GM12878 (cell line): Measurements from ENCODE around the gene RERG. TPM values are rescaled to one million over a fixed set of nuclear protein-coding genes. Genes with fewer than 3 reads are reported as not detected.

Source experiments
- ATAC-seq: fragments of 200-7000 bp; cut with Tn5 transposase; 3 replicates; pipeline ENCODE4 v1.9.1; 2020; ENCODE audit warnings: mild to moderate bottlenecking, moderate library complexity
- BruUV-seq: library from RNA; stranded (reverse); fragments of 400-500 nt; replicated peaks from 2 replicates; lab custom pipeline; 2021; lab: Mats Ljungman, UMichigan
- CTCF ChIA-PET: fragments of 300-600 bp; sonication (Branson Sonifier 250); formaldehyde crosslinking; extraction: SDS; loops from one replicate; lab custom pipeline; 2021; ENCODE audit warnings: inconsistent platforms; lab: Yijun Ruan, JAX
- POLR2A ChIA-PET: fragments of 350-600 bp; formaldehyde crosslinking; extraction: SDS; loops from one replicate; lab custom pipeline; 2021; ENCODE audit warnings: inconsistent platforms; lab: Charles Lee
- RAD21 ChIA-PET: fragments of 300-600 bp; sonication (Branson Sonifier 250); formaldehyde crosslinking; loops from one replicate; lab custom pipeline; 2023; ENCODE audit warnings: antibody characterized with exemption; ENCODE audit not compliant: unreplicated experiment; lab: Charles Lee
- SMC1A ChIA-PET: fragments of 300-600 bp; sonication (Branson Sonifier 250); formaldehyde crosslinking; loops from one replicate; lab custom pipeline; 2023; ENCODE audit not compliant: unreplicated experiment, uncharacterized antibody; lab: Charles Lee
- DNase-seq: peaks from one replicate; pipeline ENCODE4 v3.0.0-alpha.2; 2011; ENCODE audit warnings: low read depth, low spot score
- FAIRE-seq: peaks from 3 replicates; lab custom pipeline; 2011; peaks lifted over from hg19 to GRCh38; lab: Jason Lieb, UNC
- H2AFZ ChIP-seq: 2 replicates; pipeline ENCODE4 v1.6.0; 2011; ENCODE audit warnings: low read depth, low read length, control low read depth; ENCODE audit not compliant: control insufficient read depth
- H3K27ac ChIP-seq: 2 replicates; pipeline ENCODE4 v1.5.1; 2011; ENCODE audit warnings: control low read depth; ENCODE audit not compliant: control insufficient read depth, insufficient read depth
- H3K27me3 ChIP-seq, 2 experiments: replicated peaks in 1 of 2; 2 replicates each; pipeline versions ENCODE4 v1.6.0 to v1.6.1; 2011; ENCODE audit warnings: low read length in 1 of 2; ENCODE audit not compliant: control insufficient read depth in 2 of 2, insufficient read depth in 2 of 2
- H3K36me3 ChIP-seq, 2 experiments: 2 replicates each; pipeline ENCODE4 v1.5.1; 2011; ENCODE audit warnings: low read length in 1 of 2; ENCODE audit not compliant: control insufficient read depth in 2 of 2, insufficient read depth in 2 of 2
- H3K4me1 ChIP-seq: 2 replicates; pipeline ENCODE4 v1.6.1; 2011; ENCODE audit warnings: mild to moderate bottlenecking, low read length, moderate library complexity, mixed read lengths; ENCODE audit not compliant: control insufficient read depth, insufficient read depth
- H3K4me2 ChIP-seq: 2 replicates; pipeline ENCODE4 v1.6.0; 2011; ENCODE audit warnings: control low read depth; ENCODE audit not compliant: control insufficient read depth, insufficient read depth
- H3K4me3 ChIP-seq: fragments of 200-600 bp; sonication (generic); 2 replicates; pipeline ENCODE4 v1.5.1; 2016
- H3K79me2 ChIP-seq: 2 replicates; pipeline ENCODE4 v1.6.0; 2011; ENCODE audit warnings: low read length; ENCODE audit not compliant: control insufficient read depth, insufficient read depth
- H3K9ac ChIP-seq: 2 replicates; pipeline ENCODE4 v1.8.0; 2011; ENCODE audit warnings: low read length, control low read depth, mixed read lengths; ENCODE audit not compliant: control insufficient read depth, insufficient read depth
- H3K9me3 ChIP-seq: replicated peaks from 3 replicates; pipeline ENCODE4 v1.5.1; 2011; ENCODE audit warnings: mild to moderate bottlenecking, low read length; ENCODE audit not compliant: control insufficient read depth, insufficient read depth
- H4K20me1 ChIP-seq: 2 replicates; pipeline ENCODE4 v1.6.0; 2011; ENCODE audit not compliant: control insufficient read depth, insufficient read depth
- CBFB ChIP-seq: IDR thresholded peaks from 2 replicates; pipeline ENCODE4 v1.6.1; 2016; ENCODE audit warnings: antibody characterized with exemption, low read depth
- EP300 ChIP-seq, 2 experiments: fragments of 150-350 bp in 1 of 2; IDR thresholded peaks; 2 replicates each; pipeline ENCODE4 v1.6.1; 2011 to 2012; ENCODE audit warnings: low read depth in 2 of 2, low read length in 2 of 2, borderline replicate concordance in 1 of 2, improper control_type of control experiment in 1 of 2, inconsistent platforms in 1 of 2; ENCODE audit not compliant: control insufficient read depth in 1 of 2
- ESRRA ChIP-seq: IDR thresholded peaks from 2 replicates; pipeline ENCODE4 v1.6.1; 2012; ENCODE audit warnings: mild to moderate bottlenecking, low read length, improper control_type of control experiment
- RUNX3 ChIP-seq: IDR thresholded peaks from 2 replicates; pipeline ENCODE4 v1.6.1; 2012; ENCODE audit warnings: low read length, inconsistent platforms
- YY1 ChIP-seq: IDR thresholded peaks from 2 replicates; pipeline ENCODE4 v1.6.1; 2011; ENCODE audit warnings: low read depth, mild to moderate bottlenecking, low read length
- ZNF274 ChIP-seq: IDR thresholded peaks from one replicate; pipeline ENCODE4 v1.8.0; 2011; ENCODE audit not compliant: insufficient read length, insufficient read depth
- WGBS: methylation state at CpG from one replicate; pipeline ENCODE4 v1.1.6; 2016; ENCODE audit warnings: low lambda C conversion rate; ENCODE audit not compliant: insufficient replicate concordance, insufficient coverage; ENCODE audit errors: missing lambda C conversion rate; 5-methylcytosine and 5-hydroxymethylcytosine counted together
- in situ Hi-C: fragments of 300-500 bp; cut with MboI; formaldehyde crosslinking; loops from 9 replicates; pipeline ENCODE4 v1.14.3; 2018; ENCODE audit warnings: mixed read lengths
- intact Hi-C: fragments of 100-400 bp; cut with micrococcal nuclease; formaldehyde crosslinking; loops from one replicate; pipeline ENCODE4 v1.14.2; 2022; ENCODE audit not compliant: unreplicated experiment
- polyA plus RNA-seq, 11 experiments: library from polyadenylated mRNA; depleted of rRNA in 4 of 11; unstranded in 6 of 11; stranded (reverse) in 5 of 11; fragments of >200 nt; fragmentation: Nextera tagmentation in 4 of 11; fragmentation: Illumina TruSeq in 1 of 11; extraction: Ambion mirVana in 4 of 11; extraction: Trizol in 1 of 11; gene quantifications; 1 replicate in 1 of 11; 2 replicates in 10 of 11; pipeline versions ENCODE4 v1.2.1 to v1.2.3, GENCODE V29; 2011 to 2016; ENCODE audit warnings: inconsistent platforms in 2 of 11, missing spikeins in 2 of 11, low read depth in 1 of 11
- total RNA-seq, 4 experiments: library from RNA; depleted of rRNA in 3 of 4; stranded (reverse); fragments of >200 nt in 3 of 4; fragmentation: Illumina TruSeq in 1 of 4; extraction: Trizol in 1 of 4; gene quantifications; 2 replicates each; pipeline versions ENCODE4 v1.2.1 to v1.2.3, GENCODE V29; 2013 to 2021
- TF ChIP-seq, protein P1 (sequence below): fragments of 450-650 bp; IDR thresholded peaks from 2 replicates; pipeline ENCODE4 v1.6.1; 2017; ENCODE audit warnings: mild to moderate bottlenecking, moderate library complexity

Gene RERG
- total and polyA plus RNA-seq, 10 of the 15 experiments (the other 5 are each of a cell fraction or from before 2014, with no cell fraction given): 0.03 to 5.3 (median 0.05) TPM; not detected in 5

GRCh38 chr12:15165012-15165659, 56.1 kb downstream of the RERG start:
- SMC1A ChIA-PET: interaction anchor here (1.3 kb wide), 1 partner anchor 103 kb away, joined by 4 read pairs; no protein-coding TSS in a partner anchor
- 52% methylated on average over 6 of the region's 6 CpGs for WGBS
- no peak overlapping the region for H3K4me2 ChIP-seq
- no peaks in the 10 kb centered on the region for H3K4me1 ChIP-seq
- no peaks in the 10 kb centered on the region for H3K27me3 ChIP-seq
- no peaks in the 10 kb centered on the region for H3K9me3 ChIP-seq
- no TSS peak for BruUV-seq
- no peak for ATAC-seq
- CTCF ChIA-PET: interaction anchor here (1.2 kb wide), 1 partner anchor 56 kb away, joined by 3 read pairs; the partner anchor contains the start of gene RERG
- intact Hi-C loops (no loop called here), in situ Hi-C loops (no loop called here)
- POLR2A ChIA-PET: interaction anchor here (0.6 kb wide), 1 partner anchor 24 kb away, joined by 4 read pairs; no protein-coding TSS in a partner anchor
- RAD21 ChIA-PET: no interaction called here
- H3K9ac ChIP-seq: no peak overlapping the region
- H3K36me3 ChIP-seq: no peaks in the 10 kb centered on the region
- no peak for DNase-seq
- no peak overlapping the region for H3K27ac ChIP-seq
- no peaks in the 10 kb centered on the region for H3K79me2 ChIP-seq
- H2AFZ ChIP-seq: no peak overlapping the region
- FAIRE-seq: no peak
- H4K20me1 ChIP-seq: no peaks in the 10 kb centered on the region
- TF ChIP-seq ZNF274: no peak
- TF ChIP-seq RUNX3: no peak
- no peak overlapping the region for H3K4me3 ChIP-seq

DNA sequence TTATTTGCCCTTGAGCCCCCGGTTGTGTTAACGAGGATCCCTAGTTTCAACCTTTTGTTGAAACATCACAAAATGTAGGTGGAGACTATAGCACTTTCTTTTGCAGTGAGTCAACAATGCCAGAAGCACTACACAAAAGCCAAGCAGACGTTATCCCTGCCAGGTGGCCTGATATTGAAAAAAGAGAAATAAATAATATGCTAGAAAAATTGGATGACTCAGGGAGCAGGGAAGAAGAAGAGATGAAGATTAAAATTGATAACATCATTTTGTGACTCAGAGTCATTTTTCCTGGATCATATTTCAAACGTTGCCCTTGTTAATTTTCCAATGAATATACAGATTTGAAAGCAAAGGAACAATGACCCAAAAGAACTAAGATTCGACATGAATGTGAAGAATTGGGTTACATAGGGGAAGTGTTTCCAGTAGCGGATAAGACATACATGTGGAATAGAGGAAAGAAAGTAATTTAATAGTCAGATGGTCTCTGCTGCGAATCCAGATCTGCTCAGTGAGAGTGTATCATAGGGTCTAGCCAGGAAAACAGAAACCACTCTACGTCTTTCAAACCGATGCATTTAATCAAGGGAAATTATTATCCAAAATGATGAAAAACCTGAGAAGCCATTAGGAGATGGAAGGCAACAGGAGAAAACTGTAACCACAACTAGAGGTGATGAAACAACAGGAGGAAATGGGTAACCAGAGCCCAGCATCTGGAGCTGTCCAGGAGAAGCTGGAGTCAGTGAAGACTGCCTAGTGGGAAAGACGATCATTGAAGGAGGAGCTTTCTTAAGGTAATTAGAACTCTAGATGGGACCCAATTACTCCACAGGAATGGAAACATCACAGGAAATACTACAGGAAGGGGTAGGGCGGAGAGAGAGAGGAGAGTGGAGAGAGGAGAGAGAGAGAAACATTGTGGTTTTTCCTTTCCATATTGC, 57.9 kb downstream of the RERG start:
- Histone ChIP-seq H4K20me1 (no peaks in the 10 kb centered on the region), H3K4me3 (no peak overlapping the region), H3K27me3 (no peaks in the 10 kb centered on the region), H3K79me2 (no peaks in the 10 kb centered on the region), H3K4me1 (no peaks in the 10 kb centered on the region), H3K9me3 (no peaks in the 10 kb centered on the region), H3K4me2 (no peak overlapping the region), H3K27ac (no peak overlapping the region), H2AFZ (no peak overlapping the region), H3K36me3 (no peaks in the 10 kb centered on the region), H3K9ac (no peak overlapping the region)
- ChIA-PET POLR2A (no interaction called here), RAD21 (interaction anchor here (0.6 kb wide), 1 partner anchor 389 kb away, joined by 3 read pairs; a partner anchor contains a TSS), SMC1A (interaction anchor here (0.5 kb wide), 1 partner anchor 34 kb away, joined by 3 read pairs; no protein-coding TSS in a partner anchor), CTCF (no interaction called here)
- BruUV-seq: no TSS peak
- WGBS: 23% methylated on average over 11 of the region's 11 CpGs
- no peak for ATAC-seq
- no peak for DNase-seq
- intact Hi-C loops: no loop called here
- no peak for FAIRE-seq
- no peak for TF ChIP-seq CBFB
- TF ChIP-seq YY1: no peak
- TF ChIP-seq, protein P1, sequence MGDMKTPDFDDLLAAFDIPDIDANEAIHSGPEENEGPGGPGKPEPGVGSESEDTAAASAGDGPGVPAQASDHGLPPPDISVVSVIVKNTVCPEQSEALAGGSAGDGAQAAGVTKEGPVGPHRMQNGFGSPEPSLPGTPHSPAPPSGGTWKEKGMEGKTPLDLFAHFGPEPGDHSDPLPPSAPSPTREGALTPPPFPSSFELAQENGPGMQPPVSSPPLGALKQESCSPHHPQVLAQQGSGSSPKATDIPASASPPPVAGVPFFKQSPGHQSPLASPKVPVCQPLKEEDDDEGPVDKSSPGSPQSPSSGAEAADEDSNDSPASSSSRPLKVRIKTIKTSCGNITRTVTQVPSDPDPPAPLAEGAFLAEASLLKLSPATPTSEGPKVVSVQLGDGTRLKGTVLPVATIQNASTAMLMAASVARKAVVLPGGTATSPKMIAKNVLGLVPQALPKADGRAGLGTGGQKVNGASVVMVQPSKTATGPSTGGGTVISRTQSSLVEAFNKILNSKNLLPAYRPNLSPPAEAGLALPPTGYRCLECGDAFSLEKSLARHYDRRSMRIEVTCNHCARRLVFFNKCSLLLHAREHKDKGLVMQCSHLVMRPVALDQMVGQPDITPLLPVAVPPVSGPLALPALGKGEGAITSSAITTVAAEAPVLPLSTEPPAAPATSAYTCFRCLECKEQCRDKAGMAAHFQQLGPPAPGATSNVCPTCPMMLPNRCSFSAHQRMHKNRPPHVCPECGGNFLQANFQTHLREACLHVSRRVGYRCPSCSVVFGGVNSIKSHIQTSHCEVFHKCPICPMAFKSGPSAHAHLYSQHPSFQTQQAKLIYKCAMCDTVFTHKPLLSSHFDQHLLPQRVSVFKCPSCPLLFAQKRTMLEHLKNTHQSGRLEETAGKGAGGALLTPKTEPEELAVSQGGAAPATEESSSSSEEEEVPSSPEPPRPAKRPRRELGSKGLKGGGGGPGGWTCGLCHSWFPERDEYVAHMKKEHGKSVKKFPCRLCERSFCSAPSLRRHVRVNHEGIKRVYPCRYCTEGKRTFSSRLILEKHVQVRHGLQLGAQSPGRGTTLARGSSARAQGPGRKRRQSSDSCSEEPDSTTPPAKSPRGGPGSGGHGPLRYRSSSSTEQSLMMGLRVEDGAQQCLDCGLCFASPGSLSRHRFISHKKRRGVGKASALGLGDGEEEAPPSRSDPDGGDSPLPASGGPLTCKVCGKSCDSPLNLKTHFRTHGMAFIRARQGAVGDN: no peak
- no peak for TF ChIP-seq EP300 (IDR thresholded peaks at IDR 0.05; ENCODE audit: borderline replicate concordance in 1 of 2, control insufficient read depth in 1 of 2, low read depth in 2 of 2, low read length in 2 of 2)
- TF ChIP-seq ESRRA: no peak
- in situ Hi-C loops: no loop called here
